Liver (tissue), 9 donors: ENCODE data around the gene HOXC11. TPM values are rescaled to one million over a fixed set of nuclear protein-coding genes. Genes with fewer than 3 reads are reported as not detected.

Source experiments
- DNase-seq: peaks from one replicate; pipeline ENCODE4 v3.0.0-alpha.2; 2017; ENCODE audit warnings: low spot score
- H3K27ac ChIP-seq, 2 donors: one replicate each; pipeline ENCODE4 v1.7.0; 2013; ENCODE audit warnings: inconsistent platforms in 2 of 2, low read length in 2 of 2, control low read depth in 1 of 2, low read depth in 1 of 2, mild to moderate bottlenecking in 1 of 2
- H3K27me3 ChIP-seq, 4 donors: one replicate each; pipeline versions ENCODE4 v1.6.1 to v1.7.0; 2013; ENCODE audit warnings: low read length in 3 of 4, inconsistent platforms in 1 of 4, mild to moderate bottlenecking in 1 of 4, moderate library complexity in 1 of 4; ENCODE audit not compliant: control insufficient read depth in 4 of 4, insufficient read depth in 4 of 4
- H3K36me3 ChIP-seq, 4 donors: one replicate each; pipeline versions ENCODE4 v1.6.1 to v1.7.0; 2013; ENCODE audit warnings: low read length in 3 of 4, mild to moderate bottlenecking in 3 of 4, low read depth in 1 of 4, moderate library complexity in 1 of 4; ENCODE audit not compliant: control insufficient read depth in 4 of 4, insufficient read depth in 3 of 4
- H3K4me1 ChIP-seq, 4 donors: one replicate each; pipeline versions ENCODE4 v1.6.1 to v1.7.0; 2013; ENCODE audit warnings: low read length in 3 of 4, mild to moderate bottlenecking in 3 of 4, moderate library complexity in 1 of 4; ENCODE audit not compliant: control insufficient read depth in 4 of 4, insufficient read depth in 4 of 4
- H3K4me3 ChIP-seq, 3 donors: one replicate each; pipeline versions ENCODE4 v1.6.1 to v1.7.0; 2013; ENCODE audit warnings: low read length in 3 of 3, control low read depth in 1 of 3, low read depth in 1 of 3, mild to moderate bottlenecking in 1 of 3
- H3K9ac ChIP-seq, 2 donors: one replicate each; pipeline ENCODE4 v1.7.0; 2013; ENCODE audit warnings: low read length in 2 of 2, mild to moderate bottlenecking in 2 of 2, moderate library complexity in 2 of 2, control low read depth in 1 of 2, low read depth in 1 of 2
- H3K9me3 ChIP-seq, 4 donors: one replicate each; pipeline versions ENCODE4 v1.6.1 to v1.7.0; 2013; ENCODE audit warnings: low read length in 3 of 4; ENCODE audit not compliant: control insufficient read depth in 4 of 4
- ATF3 ChIP-seq: IDR thresholded peaks from 2 replicates; pipeline ENCODE4 v1.6.1; 2016; ENCODE audit warnings: antibody characterized with exemption
- CTCF ChIP-seq: fragments of 150-350 bp; IDR thresholded peaks from 2 replicates; pipeline ENCODE4 v1.5.1; 2017; ENCODE audit warnings: improper control_type of control experiment, low read depth, low read length; ENCODE audit not compliant: missing input control
- EGR1 ChIP-seq, 2 donors: IDR thresholded peaks; 2 replicates each; pipeline ENCODE4 v1.6.1; 2016 to 2018; ENCODE audit warnings: antibody characterized with exemption in 2 of 2, low read depth in 2 of 2
- FOXA1 ChIP-seq: IDR thresholded peaks from 2 replicates; pipeline ENCODE4 v1.6.1; 2016; ENCODE audit warnings: antibody characterized with exemption
- FOXA2 ChIP-seq: IDR thresholded peaks from 2 replicates; pipeline ENCODE4 v1.6.1; 2016; ENCODE audit warnings: antibody characterized with exemption
- GABPA ChIP-seq, 2 donors: IDR thresholded peaks in 1 of 2; conservative IDR thresholded peaks in 1 of 2; 2 replicates each; pipeline ENCODE4 v1.6.1; 2016; ENCODE audit warnings: antibody characterized with exemption in 2 of 2, mild to moderate bottlenecking in 1 of 2, moderate library complexity in 1 of 2
- HNF4A ChIP-seq, 2 donors: conservative IDR thresholded peaks; 2 replicates each; pipeline ENCODE4 v1.6.1; 2016; ENCODE audit warnings: antibody characterized with exemption in 2 of 2, mild to moderate bottlenecking in 2 of 2
- HNF4G ChIP-seq: IDR thresholded peaks from 2 replicates; pipeline ENCODE4 v1.6.1; 2016; ENCODE audit warnings: antibody characterized with exemption
- JUND ChIP-seq, 2 donors: IDR thresholded peaks; 2 replicates each; pipeline ENCODE4 v1.6.1; 2016; ENCODE audit warnings: antibody characterized with exemption in 2 of 2
- MAX ChIP-seq: IDR thresholded peaks from 2 replicates; pipeline ENCODE4 v1.6.1; 2016; ENCODE audit warnings: antibody characterized with exemption
- NR2F2 ChIP-seq: IDR thresholded peaks from 2 replicates; pipeline ENCODE4 v1.6.1; 2016; ENCODE audit warnings: antibody characterized with exemption
- RAD21 ChIP-seq, 2 donors: IDR thresholded peaks; 2 replicates each; pipeline ENCODE4 v1.6.1; 2016; ENCODE audit warnings: antibody characterized with exemption in 2 of 2, mild to moderate bottlenecking in 2 of 2
- REST ChIP-seq: IDR thresholded peaks from 2 replicates; pipeline ENCODE4 v1.6.1; 2016; ENCODE audit warnings: antibody characterized with exemption, mild to moderate bottlenecking
- RXRA ChIP-seq, 2 donors: IDR thresholded peaks; 2 replicates each; pipeline ENCODE4 v1.6.1; 2017 to 2018; ENCODE audit warnings: antibody characterized with exemption in 2 of 2, mild to moderate bottlenecking in 1 of 2
- SP1 ChIP-seq: IDR thresholded peaks from 2 replicates; pipeline ENCODE4 v1.6.1; 2018; ENCODE audit warnings: antibody characterized with exemption, mild to moderate bottlenecking
- TAF1 ChIP-seq: conservative IDR thresholded peaks from 2 replicates; pipeline ENCODE4 v1.6.1; 2016; ENCODE audit warnings: antibody characterized with exemption, mild to moderate bottlenecking
- YY1 ChIP-seq: IDR thresholded peaks from 2 replicates; pipeline ENCODE4 v1.6.1; 2016; ENCODE audit warnings: antibody characterized with exemption, mild to moderate bottlenecking
- ZBTB33 ChIP-seq: IDR thresholded peaks from 2 replicates; pipeline ENCODE4 v1.6.1; 2016; ENCODE audit warnings: antibody characterized with exemption
- WGBS: extraction: QIAGEN DNeasy Blood & Tissue Kit; methylation state at CpG from one replicate; pipeline ENCODE4 v1.1.7; 2013; 5-methylcytosine and 5-hydroxymethylcytosine counted together
- polyA plus RNA-seq, 2 donors: library from polyadenylated mRNA; stranded (reverse) in 1 of 2; unstranded in 1 of 2; fragments of 200-250 nt in 1 of 2; fragments of >200 nt in 1 of 2; fragmentation: Nextera tagmentation in 1 of 2; extraction: Ambion mirVana in 1 of 2; gene quantifications; one replicate each; pipeline versions ENCODE4 v1.2.1 to v1.2.3, GENCODE V29; 2013 to 2015
- total RNA-seq, 2 donors: library from RNA; depleted of rRNA; stranded (reverse); fragments of >200 nt; gene quantifications; one replicate each; pipeline ENCODE4 v1.2.3, GENCODE V29; 2014
- donor health status: healthy.
- donor health status: healthy.
- donor health status: healthy.
- donor health status: healthy.
- donor health status: healthy.

HOXC11 gene
- total and polyA plus RNA-seq, 4 donors = not detected

- 7% methylated on average over 71 of the region's 71 CpGs for WGBS
- no peak overlapping the region for H3K4me3 ChIP-seq
Observed at GRCh38 chr12:53973236-53974042, 513 bp downstream of the HOXC11 start.

More at GRCh38 chr12:53973236-53974042, 513 bp downstream of the HOXC11 start:
- TF ChIP-seq REST = no peak
- TF ChIP-seq RXRA (IDR thresholded peaks at IDR 0.05) = no peak
- no peak for TF ChIP-seq YY1
- TF ChIP-seq ATF3 = no peak
- TF ChIP-seq HNF4A (conservative IDR thresholded peaks at IDR 0.05) = no peak
- no peak for TF ChIP-seq FOXA2
- TF ChIP-seq SP1 = no peak
- no peak for TF ChIP-seq GABPA (IDR thresholded peaks at IDR 0.05 in 1 of 2, conservative IDR thresholded peaks at IDR 0.05 in 1 of 2)
- no peak for TF ChIP-seq FOXA1
- TF ChIP-seq EGR1 (IDR thresholded peaks at IDR 0.05; ENCODE audit: low read depth in 2 of 2) = no peak
- TF ChIP-seq CTCF = no peak
- no peak for TF ChIP-seq HNF4G
- no peak for TF ChIP-seq JUND (IDR thresholded peaks at IDR 0.05)
- TF ChIP-seq MAX = no peak
- TF ChIP-seq RAD21 (IDR thresholded peaks at IDR 0.05) = no peak
- no peak for TF ChIP-seq NR2F2
- TF ChIP-seq TAF1 = no peak
- TF ChIP-seq ZBTB33 = no peak
- Histone ChIP-seq H3K36me3 (no peaks in the 10 kb centered on the region), H3K9me3 (no peaks in the 10 kb centered on the region), H3K27me3 (peaks cover 5 to 48% (median 30%) of the 10 kb centered on the region in 4 donors), H3K4me1 (peaks cover 0 to 10% (median 4%) of the 10 kb centered on the region in 4 donors), H3K27ac (no peak overlapping the region), H3K9ac (no peak overlapping the region)
- DNase-seq = no peak
